Measurements from ENCODE around the gene UROS.

UROS gene

GRCh38 chr10:125822878-125823662 lies at the start of gene UROS, which contains the start of gene BCCIP:
TSS of gene UROS (minus strand) at chr10:125823258. CDS start at chr10:125816499, 6,759 bp downstream.
TSS of gene BCCIP (plus strand) at chr10:125823546. CDS start at chr10:125823558, 12 bp downstream.
- Histone ChIP-seq H3K4me3 (ENCODE audit: low read depth, low read length) (peak within 1 kb of the TSS; percentile 89), H3K27ac (ENCODE audit: extremely low read depth, low read depth, low read length) (peak within 1 kb of the TSS; percentile 93), H3K36me3 (ENCODE audit: control insufficient read depth in 2 of 2, insufficient read depth in 1 of 2, low read length in 2 of 2) (peaks cover 17 to 36% of the 10 kb centered on the region in 2 experiments), H3K4me1 (ENCODE audit: control insufficient read depth, insufficient read depth, low read length) (peaks cover 10% of the 10 kb centered on the region; the same call in 1 of the 2 replicates), H3K9me3 (ENCODE audit: control insufficient read depth, insufficient read depth, low read depth, low read length) (no peaks in the 10 kb centered on the region)
- ChIA-PET POLR2A (interaction anchor here (0.5 to 2.2 kb wide), 6 partner anchors 8 to 116 kb away, joined by 3 to 6 read pairs (median 3); no protein-coding TSS in a partner anchor), CTCF (interaction anchor here (0.6 to 1.2 kb wide), 3 partner anchors 41 to 84 kb away, joined by 3 to 5 read pairs (median 5); no protein-coding TSS in a partner anchor)
- no peak for TF ChIP-seq ZNF404 (tag by site-specific recombination; IDR thresholded peaks at IDR 0.05)
- TF ChIP-seq ZBTB10 (tag by site-specific recombination; IDR thresholded peaks at IDR 0.05): peak; percentile 96
- TF ChIP-seq GLIS2 (tag by site-specific recombination; IDR thresholded peaks at IDR 0.05): peak; percentile 52; the same call in 1 of the 2 replicates
- TF ChIP-seq PATZ1 (tag by site-specific recombination; IDR thresholded peaks at IDR 0.05): peak; percentile 18; the same call in 1 of the 2 replicates
- no peak for TF ChIP-seq ZFP41 (tag by site-specific recombination; IDR thresholded peaks at IDR 0.05; ENCODE audit: borderline replicate concordance)
- TF ChIP-seq ZNF518A (tag by site-specific recombination; conservative IDR thresholded peaks at IDR 0.05; ENCODE audit: low read depth): peak; percentile 54; the same call in 1 of the 2 replicates
- TF ChIP-seq ZNF274 (IDR thresholded peaks at IDR 0.05; ENCODE audit: low read length): no peak
- TF ChIP-seq ZNF274 (tag by site-specific recombination; IDR thresholded peaks at IDR 0.05; ENCODE audit: borderline replicate concordance): no peak
- no peak for TF ChIP-seq ZNF280C (tag by site-specific recombination; IDR thresholded peaks at IDR 0.05)
- TF ChIP-seq ZBTB8A (tag by site-specific recombination; IDR thresholded peaks at IDR 0.05): peak; percentile 75
- TF ChIP-seq ZBTB1 (tag by site-specific recombination; IDR thresholded peaks at IDR 0.05): no peak
- 0 out of 2 replicates have a peak, but pooled peaks have one; percentile 42 for TF ChIP-seq KLF1 (tag by site-specific recombination; IDR thresholded peaks at IDR 0.05)
- TF ChIP-seq ZBTB7A (tag by site-specific recombination; IDR thresholded peaks at IDR 0.05; ENCODE audit: low read depth): peak; percentile 37
- peak; percentile 60; the same call in 1 of the 2 replicates for TF ChIP-seq OVOL3 (tag by site-specific recombination; IDR thresholded peaks at IDR 0.05)
- peak; percentile 83 for TF ChIP-seq YY2 (tag by site-specific recombination; IDR thresholded peaks at IDR 0.05)
- TF ChIP-seq ZNF514 (tag by site-specific recombination; IDR thresholded peaks at IDR 0.05): no peak
- 0 out of 2 replicates have a peak, but pooled peaks have one; percentile 34 for TF ChIP-seq ZEB2 (tag by site-specific recombination; IDR thresholded peaks at IDR 0.05)
- peak; percentile 81 for TF ChIP-seq ZNF843 (tag by site-specific recombination; IDR thresholded peaks at IDR 0.05)
- TF ChIP-seq KLF17 (tag by site-specific recombination; IDR thresholded peaks at IDR 0.05): peak; percentile 97
- no peak for TF ChIP-seq KLF7 (tag by site-specific recombination; IDR thresholded peaks at IDR 0.05; ENCODE audit: borderline replicate concordance)
- 0 out of 2 replicates have a peak, but pooled peaks have one; percentile 49 for TF ChIP-seq ZNF645 (tag by site-specific recombination; IDR thresholded peaks at IDR 0.05)
- TF ChIP-seq ZNF266 (tag by site-specific recombination; IDR thresholded peaks at IDR 0.05; ENCODE audit: low read depth): no peak
